Islet of Langerhans (tissue), 1 donor: ENCODE data around the gene B4GALT2.

Experiments used
- FAIRE-seq: peaks from one replicate; lab custom pipeline; 2011; peaks lifted over from hg19 to GRCh38; lab: Jason Lieb, UNC

The B4GALT2 gene

GRCh38 chr1:43987159-43987902 lies 8.3 kb downstream of the B4GALT2 start:
- no peak for FAIRE-seq

- no peak for FAIRE-seq
Observed at GRCh38 chr1:43990271-43991199, 11.5 kb downstream of the B4GALT2 start.

DNA sequence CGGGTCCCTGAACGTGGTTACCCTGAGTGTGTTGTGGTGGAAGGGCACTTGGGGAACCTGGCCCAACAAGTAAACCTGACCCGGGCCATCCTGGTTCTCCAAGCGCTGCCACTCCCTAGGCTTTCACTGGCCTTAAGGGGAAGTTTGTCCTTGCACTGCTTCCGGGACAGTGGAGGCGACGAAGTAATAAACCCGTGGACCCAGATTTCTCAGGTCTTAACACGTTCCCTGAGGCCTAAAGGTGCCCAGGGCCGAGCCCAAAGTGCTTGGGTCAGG lies 12.1 kb downstream of the B4GALT2 start:
- FAIRE-seq: no peak

DNA sequence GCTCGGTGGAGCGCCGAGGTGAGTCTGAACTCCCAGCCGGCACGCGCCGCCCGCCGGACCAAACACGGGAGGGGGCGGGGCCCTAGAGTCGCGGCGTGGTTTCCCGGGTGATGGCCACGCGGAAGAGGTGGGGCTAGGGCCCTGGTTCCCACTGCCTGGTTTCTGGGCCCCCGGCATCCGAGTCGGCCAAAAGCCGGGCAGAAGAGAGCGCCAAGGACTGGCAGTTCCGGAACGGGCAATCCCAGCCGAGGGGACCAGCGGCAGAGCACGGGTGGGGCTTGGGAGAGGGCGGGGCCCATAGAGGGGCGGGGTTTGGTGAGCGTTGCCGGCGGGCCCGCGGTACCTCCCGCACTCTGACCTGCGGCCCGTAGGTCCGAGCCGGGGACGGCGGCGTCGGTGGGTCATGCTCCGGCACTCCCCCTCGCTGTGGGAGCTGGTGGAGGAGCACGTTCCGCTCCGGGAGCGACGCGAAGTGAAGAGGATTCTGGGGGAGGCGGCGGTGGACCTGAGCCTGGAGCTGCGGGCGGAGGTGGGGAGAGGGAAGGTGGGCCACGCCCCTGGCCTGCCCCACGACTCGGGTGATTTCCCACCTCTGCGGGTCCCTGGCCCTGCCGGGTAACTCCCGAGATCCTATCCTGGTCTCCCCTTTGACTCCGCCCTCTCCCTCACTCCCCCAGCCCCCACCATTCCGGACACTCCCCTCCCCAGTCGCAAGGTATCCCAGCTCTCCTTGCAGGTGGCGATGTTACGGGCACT lies 12.6 kb downstream of the B4GALT2 start, which contains the start of gene CCDC24:
TSS of gene CCDC24 (plus strand) at position 124 of the 756 bp plus-strand sequence. CDS start at position 404, 280 bp downstream.
- peak; percentile 17 for FAIRE-seq

DNA sequence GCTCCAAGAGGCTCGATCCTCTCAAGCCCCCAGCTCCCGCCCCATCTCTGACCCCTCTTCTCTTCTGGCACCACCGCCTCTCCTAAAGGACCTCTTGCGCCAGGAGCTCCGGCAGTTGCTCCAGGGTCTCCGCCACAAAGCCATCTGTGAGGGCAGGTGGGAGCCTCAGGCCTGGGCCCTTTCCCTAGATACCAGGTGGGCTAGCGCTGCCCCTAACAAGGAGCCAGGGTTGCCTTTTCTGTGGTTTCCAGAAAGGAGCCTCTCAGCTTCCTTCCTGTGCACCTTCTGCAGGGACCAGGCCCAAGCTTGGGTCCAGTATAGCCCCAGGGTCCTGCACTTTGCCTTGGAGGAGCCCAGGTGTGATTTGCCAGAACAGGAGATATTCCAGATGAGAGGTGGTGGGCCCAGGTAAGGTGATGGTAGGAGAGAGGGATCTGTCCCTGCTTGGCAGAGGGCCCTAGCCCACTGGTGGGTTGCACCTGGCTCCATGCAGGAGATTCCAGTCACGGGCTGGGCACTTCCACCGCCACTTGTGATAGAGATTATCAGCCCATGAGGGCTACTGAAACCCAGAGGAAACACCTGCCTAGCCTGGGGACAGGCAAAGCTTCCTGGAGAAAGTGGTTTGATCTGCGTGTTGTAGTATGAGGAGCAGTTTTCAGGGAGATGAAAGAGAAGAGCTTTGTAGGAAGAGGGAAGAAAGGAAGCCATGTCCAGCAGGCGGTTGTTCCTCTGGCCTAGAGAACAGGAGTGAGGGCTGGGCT lies 13.4 kb downstream of the B4GALT2 start:
- no peak for FAIRE-seq

GRCh38 chr1:43993206-43993914 lies 14.3 kb downstream of the B4GALT2 start:
- FAIRE-seq: no peak

GRCh38 chr1:43994071-43994470 lies 15.1 kb downstream of the B4GALT2 start:
- no peak for FAIRE-seq

GRCh38 chr1:43994794-43995790 lies 16.1 kb downstream of the B4GALT2 start:
- no peak for FAIRE-seq

- no peak for FAIRE-seq
Observed at GRCh38 chr1:43995984-43996732, 17.1 kb downstream of the B4GALT2 start.

DNA sequence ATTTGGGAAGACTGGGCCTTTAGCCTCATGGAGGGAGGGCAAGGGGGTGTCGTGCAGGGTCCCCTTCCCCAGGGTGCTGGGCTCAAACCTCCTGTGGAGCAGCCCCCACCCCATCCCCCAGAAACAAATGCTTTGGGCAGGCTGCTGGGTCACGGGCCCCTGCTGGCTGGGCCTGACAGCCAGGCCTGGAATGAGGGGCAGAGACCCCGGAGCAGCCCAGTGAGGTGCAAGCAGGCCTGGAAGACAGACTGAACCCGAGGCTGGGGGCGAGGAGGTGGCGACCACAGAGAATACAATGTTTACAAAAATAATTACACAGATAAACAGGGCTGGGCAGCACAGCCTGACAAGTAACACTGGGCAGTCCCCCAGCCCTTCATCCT lies 17.7 kb downstream of the B4GALT2 start:
- FAIRE-seq: no peak

GRCh38 chr1:43997295-43997999 lies 18.4 kb downstream of the B4GALT2 start:
- no peak for FAIRE-seq

- FAIRE-seq: no peak
Observed at GRCh38 chr1:43998000-43998378, 19.0 kb downstream of the B4GALT2 start.

GRCh38 chr1:43999455-43999854 lies 20.4 kb downstream of the B4GALT2 start:
- FAIRE-seq: no peak

DNA sequence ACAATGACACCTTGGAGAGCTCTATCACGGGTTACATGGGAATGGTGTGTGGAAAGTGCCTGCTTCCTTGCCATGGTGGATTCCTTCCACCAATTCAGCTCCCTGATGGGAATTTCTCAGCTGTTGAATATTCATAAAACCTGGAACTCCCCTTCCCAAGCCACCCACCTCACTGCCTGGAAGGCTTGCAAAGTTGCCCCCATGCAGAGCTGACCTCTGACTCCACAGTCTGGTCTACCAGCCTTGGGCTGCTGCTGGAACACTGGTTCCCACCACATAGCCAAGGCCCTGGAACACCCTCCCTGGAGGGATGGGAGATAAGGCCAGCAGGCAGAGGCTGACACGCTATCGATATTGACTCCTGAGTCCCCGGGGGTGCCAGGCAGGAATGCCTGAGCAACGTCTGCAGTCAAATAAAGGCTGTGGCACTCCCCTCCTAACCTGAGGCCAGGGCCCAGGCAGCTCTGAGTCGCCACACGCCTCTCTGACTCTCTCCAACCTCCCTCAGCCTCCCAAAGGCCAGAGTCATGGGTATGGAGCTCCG lies 21.2 kb downstream of the B4GALT2 start:
- FAIRE-seq: no peak

DNA sequence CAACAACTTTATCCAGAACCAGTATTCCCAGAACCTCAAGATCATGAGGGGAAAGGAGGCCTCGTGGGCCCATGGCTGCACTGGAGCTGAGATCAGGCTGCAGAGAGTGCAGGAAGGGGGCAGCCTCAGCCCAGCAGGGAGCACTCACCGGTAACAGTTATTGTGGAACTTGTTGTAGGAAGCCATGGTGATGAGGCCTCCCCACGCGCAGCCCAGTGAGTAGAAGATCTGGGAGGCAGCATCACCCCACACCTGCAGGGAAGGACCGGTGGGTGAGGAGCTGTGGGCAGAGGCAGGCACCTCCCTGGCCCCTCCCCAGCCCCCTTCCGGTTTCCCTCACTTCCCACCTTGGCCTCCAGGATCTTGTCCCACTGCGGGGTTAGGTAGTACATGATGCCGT lies 23.2 kb downstream of the B4GALT2 start:
- no peak for FAIRE-seq

DNA sequence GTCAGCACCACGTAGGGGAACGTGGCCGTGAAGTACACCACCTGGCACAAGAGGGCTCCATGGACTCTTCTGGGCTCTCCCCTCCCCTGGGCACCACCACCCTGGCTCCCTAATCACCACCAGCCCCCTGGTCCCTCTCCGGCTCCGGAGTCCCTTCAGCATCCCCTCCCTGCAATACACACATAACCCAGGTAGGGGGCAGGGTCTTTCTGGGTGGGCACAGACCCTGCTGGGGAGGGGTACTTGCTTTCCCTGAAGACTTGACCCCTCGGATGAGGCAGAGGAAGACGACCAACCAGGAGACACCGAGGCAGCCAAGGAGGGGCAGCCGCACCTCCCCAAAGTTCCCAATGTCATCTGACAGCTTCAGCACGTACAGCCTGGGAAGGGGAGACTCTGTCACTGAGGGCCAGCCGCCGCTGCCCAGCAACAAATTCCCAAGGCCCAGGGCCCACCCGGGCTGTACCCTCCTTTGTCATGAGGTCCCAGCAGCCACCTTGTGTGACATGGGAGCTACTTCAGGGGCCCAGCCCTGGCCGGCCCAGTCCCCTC lies 23.7 kb downstream of the B4GALT2 start:
- FAIRE-seq: no peak

DNA sequence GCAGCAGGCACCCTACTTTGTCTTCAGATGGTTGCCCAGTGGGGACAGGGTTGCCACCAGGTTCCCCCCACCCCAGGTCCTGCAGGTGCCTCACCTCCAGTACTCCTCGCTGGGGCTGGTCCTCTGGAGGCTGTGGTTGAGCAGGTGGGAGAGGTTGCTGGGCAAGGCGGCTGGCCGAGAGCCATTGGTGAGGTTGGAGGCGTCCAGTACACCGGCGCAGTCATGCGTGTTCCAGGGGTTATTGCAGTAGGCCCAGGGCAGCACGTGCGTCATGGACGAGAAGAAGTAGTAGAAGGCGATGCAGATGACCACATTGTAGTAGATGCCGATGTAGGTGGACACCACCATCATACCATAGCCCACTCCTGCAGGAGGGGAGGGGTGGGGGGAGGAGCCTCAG lies 29.2 kb downstream of the B4GALT2 start:
- FAIRE-seq: no peak

DNA sequence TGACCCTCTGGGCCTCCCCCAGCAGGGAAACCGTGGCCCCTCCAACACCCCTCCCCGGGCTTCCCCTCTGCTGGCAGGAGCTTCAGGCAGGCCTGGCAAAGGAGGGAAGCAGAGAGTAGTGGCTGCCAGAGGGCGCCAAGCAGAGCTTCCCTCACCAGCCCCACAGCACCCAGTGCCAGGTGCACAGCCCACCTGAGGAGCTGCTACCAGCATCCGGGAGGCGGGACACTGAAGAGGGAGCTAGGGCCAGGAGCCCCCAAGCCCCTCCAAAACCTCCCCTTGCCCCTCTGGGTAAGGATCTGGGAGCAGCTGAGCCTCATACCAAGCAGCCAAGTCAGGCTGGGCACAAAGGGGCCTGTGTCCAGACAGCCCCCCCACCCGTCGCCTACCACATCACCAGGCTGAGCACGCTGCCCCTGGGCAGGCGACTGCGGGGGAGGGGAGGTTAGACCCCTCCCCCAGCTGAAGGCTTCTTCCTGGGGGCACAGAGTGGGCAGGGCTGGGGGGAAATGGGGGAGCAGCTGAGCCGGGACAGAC lies 32.0 kb downstream of the B4GALT2 start:
- FAIRE-seq: no peak
